ENCODE data around the gene HOXC6.
A peak's percentile ranks its signal among the peaks of the same experiment; 100 is the strongest.

The HOXC6 gene

DNA sequence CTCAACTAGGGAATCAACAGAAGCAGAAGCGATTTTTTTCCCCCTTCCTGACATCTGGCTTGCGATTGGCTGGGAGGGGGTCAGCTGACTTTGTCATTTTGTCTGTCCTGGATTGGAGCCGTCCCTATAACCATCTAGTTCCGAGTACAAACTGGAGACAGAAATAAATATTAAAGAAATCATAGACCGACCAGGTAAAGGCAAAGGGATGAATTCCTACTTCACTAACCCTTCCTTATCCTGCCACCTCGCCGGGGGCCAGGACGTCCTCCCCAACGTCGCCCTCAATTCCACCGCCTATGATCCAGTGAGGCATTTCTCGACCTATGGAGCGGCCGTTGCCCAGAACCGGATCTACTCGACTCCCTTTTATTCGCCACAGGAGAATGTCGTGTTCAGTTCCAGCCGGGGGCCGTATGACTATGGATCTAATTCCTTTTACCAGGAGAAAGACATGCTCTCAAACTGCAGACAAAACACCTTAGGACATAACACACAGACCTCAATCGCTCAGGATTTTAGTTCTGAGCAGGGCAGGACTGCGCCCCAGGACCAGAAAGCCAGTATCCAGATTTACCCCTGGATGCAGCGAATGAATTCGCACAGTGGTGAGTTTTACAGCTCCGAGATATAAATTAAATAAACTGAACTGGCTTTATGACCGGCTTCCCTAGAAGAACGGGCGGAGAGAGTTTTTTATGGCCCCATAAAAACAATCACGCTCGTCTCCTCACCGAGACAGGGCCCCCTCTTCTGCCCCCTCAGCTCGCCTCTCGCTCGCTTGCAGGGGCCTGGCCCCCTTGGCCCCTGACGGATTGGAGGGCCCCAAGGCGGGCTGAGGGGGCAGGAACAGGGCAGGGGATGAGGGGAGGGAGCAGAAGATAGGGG lies at the start of gene HOXC6:
HOXC6 (plus strand) TSS at position 127 of the 888 bp plus-strand sequence; CDS start at position 209, 82 bp downstream.
- peak; percentile 24 for DNase-seq

DNA sequence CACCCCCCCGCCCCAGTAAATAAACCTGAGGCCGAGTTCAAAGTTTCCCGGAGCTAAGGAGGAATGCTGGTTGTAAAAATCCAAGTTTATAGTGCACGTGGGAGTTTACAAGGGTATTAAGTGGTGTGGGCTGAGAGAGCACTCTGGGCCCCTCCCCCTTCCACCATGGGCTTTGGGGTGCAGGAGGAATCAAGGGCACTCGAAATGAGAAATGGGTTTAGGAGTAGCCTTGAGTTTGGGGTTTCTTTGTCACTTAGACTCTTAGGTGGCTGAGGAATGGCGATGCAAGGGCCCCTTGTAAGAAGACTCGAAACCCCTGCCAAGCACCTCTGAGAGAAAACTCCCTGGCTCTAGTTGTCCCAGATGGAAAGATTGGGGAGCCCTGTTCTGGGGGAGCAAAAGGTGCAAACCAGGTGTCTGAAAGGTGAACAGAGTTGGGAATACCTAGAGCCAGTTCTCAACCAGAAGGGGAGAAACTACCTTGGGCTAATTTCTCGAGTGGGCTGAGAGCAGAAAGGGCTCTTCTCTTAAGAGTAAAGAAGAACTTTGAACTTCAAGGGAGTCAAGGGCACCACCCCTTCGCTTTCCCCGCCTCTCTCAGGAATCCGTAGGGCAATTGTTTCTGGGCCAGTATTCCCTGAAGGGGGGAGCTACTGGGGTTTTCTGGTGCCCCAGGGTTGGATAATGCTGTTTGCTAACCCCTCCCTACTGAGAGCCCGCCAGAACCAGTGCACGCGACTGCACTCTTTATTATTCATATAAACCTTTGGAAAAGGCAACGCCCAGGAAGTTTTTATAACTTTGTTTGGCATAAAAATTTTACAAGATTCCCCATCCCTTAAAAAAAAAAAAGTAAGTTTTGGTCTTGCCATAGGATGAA lies 49.5 kb upstream of the HOXC6 start:
- DNase-seq = no peak

DNA sequence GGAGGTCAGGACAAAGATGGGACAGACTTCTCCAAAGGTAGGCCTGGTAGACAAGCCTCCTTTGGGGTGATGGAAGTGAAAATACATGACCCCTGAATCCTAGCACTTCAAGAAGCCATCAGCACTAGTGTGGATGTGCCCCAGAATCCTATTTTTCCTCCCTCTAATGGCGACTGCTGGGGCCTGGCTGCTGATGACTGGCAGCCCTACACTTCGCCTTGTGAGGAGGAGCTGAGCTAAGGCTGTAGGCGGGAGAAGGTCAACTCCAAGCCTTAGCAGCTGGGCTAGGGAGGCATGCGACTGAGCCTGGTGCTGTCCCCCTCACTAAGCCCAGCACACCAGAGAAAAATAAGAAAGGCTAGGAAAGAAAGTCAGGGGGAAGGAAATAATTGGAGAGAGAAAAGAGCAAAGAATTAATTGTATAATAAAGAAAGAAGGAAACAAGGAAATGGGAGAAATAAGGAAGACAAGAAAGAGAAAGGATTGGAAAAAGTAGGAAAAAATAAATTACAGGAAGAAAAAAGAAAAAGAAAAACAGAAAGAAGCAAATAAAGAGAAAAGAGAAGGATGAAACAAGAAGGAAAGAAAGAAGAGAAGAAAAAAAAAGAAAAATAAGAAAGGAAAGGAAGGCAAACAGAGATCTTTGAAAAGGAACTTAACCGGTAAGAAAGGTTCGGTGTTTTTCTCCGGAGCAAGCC lies 48.0 kb upstream of the HOXC6 start:
- no peak for DNase-seq

DNA sequence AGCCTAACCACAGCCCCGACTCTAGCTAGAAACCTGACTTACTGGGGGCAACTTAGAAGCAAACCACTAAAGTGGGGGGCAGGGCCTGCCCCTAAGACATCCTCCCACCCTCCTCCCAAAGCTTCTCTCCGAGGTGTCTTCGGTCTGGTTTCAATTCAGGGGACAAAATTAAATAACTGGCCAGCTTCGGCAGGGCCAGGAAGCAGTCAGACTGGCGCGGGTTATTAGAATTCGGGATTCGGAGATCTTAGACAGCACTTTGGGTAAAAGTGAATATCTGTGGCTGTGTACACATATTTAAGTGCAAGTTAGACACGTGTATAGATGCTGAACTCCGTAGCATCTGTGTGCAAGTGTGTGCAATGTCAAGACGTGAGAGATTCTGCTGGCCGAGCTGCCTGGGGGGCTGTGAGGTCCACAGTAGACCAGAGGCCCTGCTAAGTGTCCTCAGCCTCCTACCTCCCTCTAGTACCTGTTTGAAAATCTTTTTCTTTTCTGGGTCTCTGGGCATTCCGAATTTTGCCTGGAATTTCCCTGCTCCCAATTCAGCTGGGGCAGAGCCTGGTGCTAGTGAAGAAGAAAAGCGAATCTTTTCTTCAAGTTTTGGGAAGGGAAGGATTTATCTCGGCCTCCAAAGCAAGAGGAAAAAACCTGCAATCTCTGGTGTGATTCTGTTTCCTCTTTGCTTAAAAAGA lies 47.3 kb upstream of the HOXC6 start:
- DNase-seq = no peak

DNA sequence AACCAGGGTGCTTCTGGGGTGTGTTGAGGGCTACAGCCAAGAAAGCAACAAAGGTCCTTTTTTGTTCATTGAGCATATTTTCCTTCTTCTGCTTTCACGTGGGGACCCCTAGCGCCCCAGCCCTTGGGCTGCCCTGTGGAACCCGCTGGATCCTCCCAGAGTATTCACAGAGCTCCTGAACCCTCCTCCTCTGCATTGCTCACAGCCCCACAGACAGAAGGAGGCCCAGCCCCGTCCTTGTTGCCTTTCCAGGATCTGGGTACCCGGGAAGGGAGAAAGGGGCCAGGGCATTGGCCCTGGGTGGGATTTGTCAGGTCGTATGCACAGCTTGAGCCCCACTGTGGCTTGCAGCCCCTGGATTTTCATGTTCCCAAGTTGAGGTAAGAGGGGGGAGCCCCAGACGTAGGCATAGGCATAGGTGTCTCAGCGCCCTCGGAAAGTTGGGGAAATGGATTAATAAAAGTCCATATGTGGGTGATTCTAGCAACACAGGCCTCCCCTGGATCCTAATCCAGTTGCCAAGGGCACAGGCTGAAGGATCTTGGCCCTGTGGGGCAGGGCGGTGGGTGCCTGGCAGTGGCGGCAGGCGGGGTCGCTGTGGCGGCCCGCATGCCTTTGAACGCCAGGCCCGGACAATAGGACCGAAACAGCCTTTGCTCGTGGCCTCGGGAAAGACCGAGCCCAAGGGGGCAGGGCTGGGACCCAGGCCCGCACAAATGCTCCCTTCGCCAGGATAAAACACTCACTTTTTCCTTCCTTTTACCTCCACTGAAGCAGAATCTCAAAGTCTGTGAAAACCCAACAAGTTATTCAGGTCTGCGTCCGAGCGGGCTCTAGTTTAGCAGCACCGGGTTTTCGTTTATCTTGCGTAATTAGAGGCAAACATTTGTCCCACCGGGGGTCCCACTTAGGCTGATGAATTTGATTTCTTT lies 46.3 kb upstream of the HOXC6 start:
- no peak for DNase-seq

DNA sequence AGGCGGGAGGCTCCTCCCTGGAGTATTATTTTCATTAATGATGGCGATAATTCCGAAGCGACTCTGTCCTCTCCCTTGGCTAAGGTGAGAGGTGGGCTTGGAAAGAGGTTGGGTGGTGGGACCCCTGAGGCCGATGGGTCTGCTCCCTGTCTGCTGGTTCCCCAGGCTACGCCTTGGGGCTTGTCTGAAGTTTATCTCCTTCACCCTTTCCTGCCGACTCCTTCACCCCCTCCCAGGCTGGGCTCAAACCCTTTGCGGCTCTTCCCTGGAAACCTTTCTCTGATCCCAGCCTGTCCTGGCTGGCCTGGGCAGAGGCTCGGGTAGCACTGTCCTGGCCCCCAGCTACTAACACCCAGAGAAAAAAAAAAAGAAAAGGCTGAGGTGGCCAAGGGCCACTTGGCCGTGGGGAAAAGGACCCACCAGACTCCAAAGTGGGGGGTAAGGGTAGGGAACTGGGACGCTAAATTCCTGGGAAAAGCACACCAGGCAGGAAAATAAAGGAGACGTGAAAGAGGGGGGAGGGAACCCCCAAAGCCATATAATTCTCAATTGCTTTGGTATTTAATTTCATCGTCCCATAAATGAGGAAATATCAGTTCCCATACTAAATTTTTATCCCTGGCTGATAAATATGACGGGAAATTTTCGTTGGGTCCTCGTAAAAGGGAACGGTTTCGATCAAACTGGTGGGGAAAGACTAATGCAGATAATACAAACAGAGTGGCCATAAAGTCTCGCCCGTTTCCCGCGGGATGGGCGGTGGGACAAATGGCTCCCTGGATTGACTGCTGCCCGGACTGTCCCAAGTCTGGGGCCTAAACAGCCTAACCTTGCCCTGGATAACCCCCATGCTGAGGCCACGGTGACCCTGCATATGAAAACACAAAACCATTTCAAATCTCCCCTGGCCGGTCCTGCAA lies 45.3 kb upstream of the HOXC6 start:
- DNase-seq = no peak

DNA sequence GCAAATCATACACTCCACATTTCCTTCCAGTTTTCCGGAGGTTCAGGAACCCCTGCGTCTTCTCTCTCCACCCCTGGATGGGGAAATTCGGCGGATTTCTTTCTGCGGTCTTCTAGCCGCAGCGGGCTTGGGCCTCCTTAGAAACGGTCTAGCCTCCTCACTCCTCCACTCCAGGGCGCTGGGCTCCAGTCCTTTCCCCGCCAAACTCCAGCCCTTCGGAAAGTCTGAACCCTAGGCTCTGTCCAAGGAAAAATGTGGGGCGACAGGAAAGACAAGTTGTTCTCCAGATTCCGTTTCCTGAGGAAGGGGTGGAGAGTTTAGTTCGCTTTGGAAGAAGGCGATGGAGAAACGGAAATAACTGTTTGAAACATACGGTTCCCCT lies 44.7 kb upstream of the HOXC6 start:
- no peak for DNase-seq

DNA sequence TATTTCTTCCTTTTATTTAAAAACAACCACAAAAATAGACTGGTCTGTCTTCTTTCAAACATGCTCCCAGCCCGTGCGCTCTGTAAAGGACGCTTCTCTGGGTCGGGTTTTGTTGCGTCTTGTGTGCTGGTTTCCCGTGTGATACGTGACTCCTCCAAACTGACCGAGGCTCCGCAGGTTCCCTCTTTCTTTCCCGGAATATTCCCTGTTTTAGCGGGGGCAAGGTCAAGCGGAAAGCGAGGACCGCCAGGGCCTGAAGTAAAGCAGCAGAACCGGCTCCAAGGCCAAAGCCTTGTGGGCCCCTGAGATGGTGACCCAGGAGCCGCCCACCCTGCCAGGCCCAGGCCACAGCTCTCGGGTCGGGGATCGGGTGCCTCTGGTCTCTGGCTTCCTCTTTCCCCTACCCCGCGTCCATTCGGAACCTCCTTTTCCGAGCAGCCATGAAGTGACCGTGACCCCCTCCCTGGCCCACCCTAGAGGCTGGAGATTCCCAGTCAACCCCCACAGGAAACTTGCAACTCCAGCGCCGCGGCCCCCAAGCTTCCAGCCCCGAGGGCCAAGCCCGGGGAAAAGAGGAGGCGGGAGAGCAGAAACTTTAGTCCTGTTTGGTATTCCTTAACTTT lies 44.2 kb upstream of the HOXC6 start:
- DNase-seq = no peak

DNA sequence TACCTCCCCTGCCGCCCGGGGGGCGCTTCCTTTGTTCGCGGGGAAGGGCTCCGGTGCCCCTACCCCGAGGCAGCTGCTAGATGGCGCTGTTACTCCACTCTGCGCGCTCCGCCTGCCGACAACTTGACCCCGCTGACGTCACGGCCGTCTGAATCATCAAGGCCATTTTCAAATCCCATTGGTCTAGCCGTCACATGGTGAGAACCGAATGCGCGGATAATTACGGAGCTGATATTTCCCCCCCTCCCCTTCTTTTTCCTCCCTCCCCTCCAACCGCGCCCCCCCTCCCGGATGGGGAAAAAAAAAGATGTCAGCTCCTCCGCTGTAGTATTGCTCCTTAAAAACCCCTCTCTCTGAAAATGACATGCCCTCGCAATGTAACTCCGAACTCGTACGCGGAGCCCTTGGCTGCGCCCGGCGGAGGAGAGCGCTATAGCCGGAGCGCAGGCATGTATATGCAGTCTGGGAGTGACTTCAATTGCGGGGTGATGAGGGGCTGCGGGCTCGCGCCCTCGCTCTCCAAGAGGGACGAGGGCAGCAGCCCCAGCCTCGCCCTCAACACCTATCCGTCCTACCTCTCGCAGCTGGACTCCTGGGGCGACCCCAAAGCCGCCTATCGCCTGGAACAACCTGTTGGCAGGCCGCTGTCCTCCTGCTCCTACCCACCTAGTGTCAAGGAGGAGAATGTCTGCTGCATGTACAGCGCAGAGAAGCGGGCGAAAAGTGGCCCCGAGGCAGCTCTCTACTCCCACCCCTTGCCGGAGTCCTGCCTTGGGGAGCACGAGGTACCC lies 43.1 kb upstream of the HOXC6 start, which contains the start of gene HOXC10:
HOXC10 (plus strand) TSS at position 246 of the 791 bp plus-strand sequence; CDS start at position 360, 114 bp downstream.
- DNase-seq = peak; percentile 95

DNA sequence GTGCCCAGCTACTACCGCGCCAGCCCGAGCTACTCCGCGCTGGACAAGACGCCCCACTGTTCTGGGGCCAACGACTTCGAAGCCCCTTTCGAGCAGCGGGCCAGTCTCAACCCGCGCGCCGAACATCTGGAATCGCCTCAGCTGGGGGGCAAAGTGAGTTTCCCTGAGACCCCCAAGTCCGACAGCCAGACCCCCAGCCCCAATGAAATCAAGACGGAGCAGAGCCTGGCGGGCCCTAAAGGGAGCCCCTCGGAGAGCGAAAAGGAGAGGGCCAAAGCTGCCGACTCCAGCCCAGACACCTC lies 42.6 kb upstream of the HOXC6 start:
- DNase-seq = no peak

DNA sequence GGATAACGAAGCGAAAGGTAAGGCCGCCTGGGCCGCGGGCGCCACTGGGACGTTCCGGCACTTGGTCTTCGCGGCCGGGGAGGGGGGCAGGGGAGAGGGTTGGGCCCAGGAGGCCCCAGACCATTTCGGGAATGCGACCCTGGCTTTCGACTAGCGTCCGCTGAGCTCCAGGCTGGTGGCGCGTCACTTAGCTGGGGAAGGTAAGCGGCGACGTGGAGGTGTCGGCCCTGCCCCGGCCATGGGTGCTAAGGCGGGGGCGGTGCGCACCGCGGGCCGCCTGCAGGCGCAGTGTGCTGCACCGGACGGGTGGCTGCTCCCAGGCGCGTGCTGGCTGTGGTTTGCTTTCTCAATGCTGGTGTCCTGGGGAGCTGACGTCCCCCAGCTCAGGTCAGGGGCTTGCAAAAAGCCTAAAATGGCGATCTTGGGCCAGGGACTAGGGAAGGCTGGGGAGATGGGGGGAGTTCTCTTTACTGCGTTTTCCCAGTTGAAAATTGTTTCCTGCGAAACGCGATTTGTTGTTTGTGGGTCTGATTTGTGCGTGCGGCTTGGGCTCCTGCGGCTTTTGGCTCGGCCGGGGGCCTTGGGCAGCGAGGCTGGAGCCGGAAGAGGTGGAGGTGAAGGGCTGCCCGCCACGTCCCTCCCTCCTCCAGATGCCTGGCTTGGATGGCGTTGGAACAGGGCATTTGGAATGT lies 42.1 kb upstream of the HOXC6 start:
- no peak for DNase-seq

DNA sequence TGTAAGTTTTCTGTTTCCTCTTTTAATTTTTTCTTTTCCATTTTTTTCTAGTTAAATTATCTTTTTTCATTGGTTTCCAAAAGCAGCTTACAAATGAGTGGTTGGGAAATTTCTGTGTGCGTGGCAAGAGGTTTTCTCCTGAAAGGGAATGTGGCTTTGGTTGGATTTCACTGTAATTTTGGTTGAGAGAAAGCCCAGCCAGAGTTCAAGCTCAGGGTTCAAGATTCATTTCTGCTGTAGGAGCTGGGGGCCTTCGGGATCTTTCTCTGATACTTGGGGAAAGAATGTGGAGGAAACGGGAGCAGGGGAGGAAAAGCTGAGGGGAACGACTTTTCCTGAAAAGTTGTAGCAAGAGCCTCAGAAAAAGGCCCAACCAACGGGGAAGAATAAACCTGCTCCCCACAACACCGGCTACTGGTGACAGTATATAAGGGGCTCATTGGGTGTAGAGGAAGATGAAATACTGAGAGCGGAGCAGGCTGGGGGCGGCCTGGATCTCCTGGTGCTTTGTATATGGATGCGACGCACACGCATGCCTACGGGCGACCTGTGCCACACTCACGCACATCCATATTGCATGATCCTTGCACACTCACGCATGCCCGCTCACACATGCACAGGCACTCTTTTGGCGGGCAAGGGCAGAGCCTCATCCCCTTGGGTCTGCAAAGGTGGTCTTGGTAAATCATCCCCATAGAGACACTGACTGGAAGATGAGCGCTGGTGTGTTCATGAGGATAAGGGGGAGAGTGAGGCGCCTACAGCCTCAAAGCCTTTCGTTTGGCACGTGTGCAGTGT lies 41.4 kb upstream of the HOXC6 start:
- DNase-seq = no peak

DNA sequence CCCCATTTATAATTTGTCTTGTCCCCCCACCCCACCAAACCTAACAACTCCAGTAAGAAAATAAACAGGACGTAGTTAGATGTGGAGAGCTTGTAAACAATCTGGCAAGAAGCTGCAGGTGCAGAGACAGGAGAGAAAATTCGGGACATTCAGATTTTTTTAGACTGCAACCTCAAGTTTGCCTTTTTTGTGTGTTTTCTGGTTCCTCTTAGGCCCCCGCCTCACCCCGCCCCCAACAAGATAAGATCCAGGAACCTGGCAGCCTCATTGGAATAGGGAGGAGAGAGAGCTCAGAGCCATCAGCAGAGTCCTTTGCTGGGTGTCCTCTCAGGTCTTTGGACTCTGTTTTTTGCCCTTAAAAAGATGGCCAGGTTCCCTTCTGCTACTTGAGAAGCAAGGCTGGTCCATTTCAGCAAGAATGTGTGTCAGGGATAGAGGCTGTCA lies 40.4 kb upstream of the HOXC6 start:
- DNase-seq = no peak

DNA sequence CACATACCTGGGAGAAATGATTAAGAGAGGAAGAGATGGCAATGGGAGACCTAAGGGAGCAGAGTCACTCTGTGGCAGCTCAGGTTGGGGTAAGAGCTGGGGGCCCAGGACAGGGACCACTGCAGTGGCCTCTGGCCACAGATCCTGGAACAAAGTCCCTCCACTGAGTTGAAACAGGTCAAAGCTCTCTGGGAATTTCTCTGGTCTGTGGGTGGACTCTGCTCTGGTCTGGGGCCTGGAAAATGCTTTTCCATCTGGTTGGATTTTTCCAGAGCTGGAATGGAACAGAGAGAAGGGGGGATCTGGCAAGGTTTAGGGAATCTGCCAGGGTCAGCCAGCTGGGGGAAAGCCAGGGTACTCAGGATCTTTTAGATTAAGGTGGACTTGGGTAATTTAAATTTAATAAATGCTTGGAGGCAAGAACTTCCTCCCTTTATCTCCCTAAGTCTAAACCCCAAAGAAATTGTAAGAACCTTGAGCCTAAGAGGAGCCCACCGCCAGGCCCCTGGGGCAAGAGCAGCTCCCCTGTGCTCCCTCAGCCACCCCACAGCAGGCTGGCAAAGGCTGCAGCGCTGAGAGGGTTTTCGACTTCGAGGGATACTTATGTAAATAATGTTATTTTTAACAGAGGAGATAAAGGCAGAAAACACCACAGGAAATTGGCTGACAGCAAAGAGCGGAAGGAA lies 39.6 kb upstream of the HOXC6 start:
- no peak for DNase-seq

DNA sequence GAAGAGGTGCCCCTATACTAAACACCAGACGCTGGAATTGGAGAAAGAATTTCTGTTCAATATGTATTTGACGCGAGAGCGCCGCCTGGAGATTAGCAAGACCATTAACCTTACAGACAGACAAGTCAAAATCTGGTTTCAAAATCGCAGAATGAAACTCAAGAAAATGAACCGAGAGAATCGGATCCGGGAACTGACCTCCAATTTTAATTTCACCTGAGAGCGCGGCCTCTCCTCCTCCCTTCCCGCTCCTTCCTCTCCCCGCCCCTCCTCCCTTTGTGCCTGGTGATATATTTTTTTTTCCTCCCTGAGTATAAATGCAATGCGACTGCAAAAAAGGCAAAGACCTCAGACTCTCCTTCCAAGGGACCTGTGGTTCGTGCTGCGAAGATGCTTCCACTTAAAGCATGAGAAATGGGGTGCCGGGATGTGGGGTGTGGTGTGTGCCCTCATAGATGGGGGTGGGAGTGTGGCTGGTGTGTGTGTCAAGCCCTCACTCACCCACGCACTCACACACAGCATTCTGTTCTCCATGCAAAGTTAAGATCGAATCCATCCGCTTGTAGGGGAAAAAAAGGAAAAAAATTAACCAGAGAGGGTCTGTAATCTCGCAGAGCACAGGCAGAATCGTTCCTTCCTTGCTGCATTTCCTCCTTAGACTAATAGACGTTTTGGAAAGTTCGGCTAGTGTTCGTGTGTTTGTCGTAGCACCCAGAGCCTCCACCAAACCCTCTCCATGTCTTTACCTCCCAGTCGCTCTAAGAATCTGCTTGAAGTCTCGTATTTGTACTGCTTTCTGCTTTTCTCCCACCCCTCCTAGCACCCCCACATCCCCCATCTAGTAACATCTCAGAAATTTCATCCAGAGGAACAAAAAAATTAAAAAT lies 38.8 kb upstream of the HOXC6 start:
- DNase-seq = no peak

Measured in NCI-H2171 treated with DMSO at 0.1 percent for 48 hours (cell line).